WTC11 (cell line): ENCODE measurements around the gene BCLAF1.

Source experiments
- ELF4 ChIP-seq: sonication (generic); formaldehyde crosslinking; IDR thresholded peaks from 2 replicates; pipeline ENCODE4 v1.8.1; 2022; ENCODE audit warnings: low read depth, mild to moderate bottlenecking, moderate library complexity, missing genetic modification reagents
- KAT7 ChIP-seq: sonication (generic); formaldehyde crosslinking; IDR thresholded peaks from 2 replicates; pipeline ENCODE4 v1.8.1; 2023; ENCODE audit warnings: missing genetic modification reagents, mild to moderate bottlenecking, borderline replicate concordance
- SMAD4 ChIP-seq: sonication (generic); formaldehyde crosslinking; IDR thresholded peaks from 2 replicates; pipeline ENCODE4 v1.8.0; 2022; ENCODE audit warnings: mild to moderate bottlenecking, missing genetic modification reagents
- TEAD4 ChIP-seq: sonication (generic); formaldehyde crosslinking; IDR thresholded peaks from 2 replicates; pipeline ENCODE4 v1.8.0; 2022; ENCODE audit warnings: mild to moderate bottlenecking, missing genetic modification reagents
- USF2 ChIP-seq: sonication (generic); formaldehyde crosslinking; IDR thresholded peaks from 2 replicates; pipeline ENCODE4 v1.8.1; 2023; ENCODE audit warnings: mild to moderate bottlenecking, missing genetic modification reagents, moderate library complexity
- TF ChIP-seq, protein P1 (sequence below): fragments of 200-600 bp; IDR thresholded peaks from 2 replicates; pipeline ENCODE4 v1.8.0; 2022; ENCODE audit warnings: antibody characterized with exemption
- TF ChIP-seq, protein P2 (sequence below): sonication (generic); formaldehyde crosslinking; conservative IDR thresholded peaks from 2 replicates; pipeline ENCODE4 v1.8.1; 2022; ENCODE audit warnings: mild to moderate bottlenecking, missing genetic modification reagents

DNA sequence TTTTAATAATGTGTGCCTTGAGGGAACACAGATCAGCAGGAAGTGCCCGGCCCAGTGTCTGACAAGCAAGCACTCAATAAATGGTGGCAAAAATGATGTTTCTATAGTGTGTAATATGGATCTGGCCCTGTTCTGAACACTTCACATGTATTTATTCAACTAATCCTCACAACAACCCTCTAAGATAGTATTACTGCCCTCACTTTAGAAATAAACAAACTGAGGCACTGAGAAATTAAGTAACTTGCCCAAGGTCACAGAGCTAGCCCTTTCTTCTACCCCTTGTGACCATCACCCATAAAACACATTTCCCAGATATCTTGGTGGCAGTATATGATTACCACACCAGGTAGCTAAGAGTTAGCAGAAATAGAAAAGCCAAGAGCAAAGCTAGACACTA, 26.7 kb downstream of the BCLAF1 start:
- TF ChIP-seq, protein P1, sequence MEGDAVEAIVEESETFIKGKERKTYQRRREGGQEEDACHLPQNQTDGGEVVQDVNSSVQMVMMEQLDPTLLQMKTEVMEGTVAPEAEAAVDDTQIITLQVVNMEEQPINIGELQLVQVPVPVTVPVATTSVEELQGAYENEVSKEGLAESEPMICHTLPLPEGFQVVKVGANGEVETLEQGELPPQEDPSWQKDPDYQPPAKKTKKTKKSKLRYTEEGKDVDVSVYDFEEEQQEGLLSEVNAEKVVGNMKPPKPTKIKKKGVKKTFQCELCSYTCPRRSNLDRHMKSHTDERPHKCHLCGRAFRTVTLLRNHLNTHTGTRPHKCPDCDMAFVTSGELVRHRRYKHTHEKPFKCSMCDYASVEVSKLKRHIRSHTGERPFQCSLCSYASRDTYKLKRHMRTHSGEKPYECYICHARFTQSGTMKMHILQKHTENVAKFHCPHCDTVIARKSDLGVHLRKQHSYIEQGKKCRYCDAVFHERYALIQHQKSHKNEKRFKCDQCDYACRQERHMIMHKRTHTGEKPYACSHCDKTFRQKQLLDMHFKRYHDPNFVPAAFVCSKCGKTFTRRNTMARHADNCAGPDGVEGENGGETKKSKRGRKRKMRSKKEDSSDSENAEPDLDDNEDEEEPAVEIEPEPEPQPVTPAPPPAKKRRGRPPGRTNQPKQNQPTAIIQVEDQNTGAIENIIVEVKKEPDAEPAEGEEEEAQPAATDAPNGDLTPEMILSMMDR = no peak
- no peak for TF ChIP-seq USF2 (CRISPR knock-in tag)
- TF ChIP-seq SMAD4 (CRISPR knock-in tag) = no peak
- TF ChIP-seq KAT7 (CRISPR knock-in tag) = no peak
- no peak for TF ChIP-seq TEAD4 (CRISPR knock-in tag)
- TF ChIP-seq, protein P2, sequence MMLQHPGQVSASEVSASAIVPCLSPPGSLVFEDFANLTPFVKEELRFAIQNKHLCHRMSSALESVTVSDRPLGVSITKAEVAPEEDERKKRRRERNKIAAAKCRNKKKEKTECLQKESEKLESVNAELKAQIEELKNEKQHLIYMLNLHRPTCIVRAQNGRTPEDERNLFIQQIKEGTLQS (CRISPR knock-in tag) = no peak
- no peak for TF ChIP-seq ELF4 (CRISPR knock-in tag)
